Measurements from ENCODE around the gene MTF1. TPM values are rescaled to one million over a fixed set of nuclear protein-coding genes. Genes with fewer than 3 reads are reported as not detected.
"Not testable (repeated sequence)": the region's sequence is repeated elsewhere in the genome, so short reads cannot be mapped to it uniquely, and the experiment has no call there.

MTF1 gene
- 10 to 100 TPM; 26.6 to 28.1 TPM for total RNA-seq
- 10 to 100 TPM; 10.3 to 23.1 (median 14.5) TPM for polyA plus RNA-seq
- total RNA-seq = 22.6 to 51.5 (median 30.3) reads per million in 6 experiments

GRCh38 chr1:37859507-37860345 is at the start of gene MTF1:
Gene MTF1, minus strand, starts transcription at chr1:37859592. Its CDS starts 1,934 bp downstream, at chr1:37857658.
- Mint-ChIP-seq H3K27me3 (no peaks in the 10 kb centered on the region), H3K36me3 (peaks cover 4 to 47% (median 8%) of the 10 kb centered on the region in 3 donors), H3K27ac (peak within 1 kb of the TSS; percentile 68 to 97 (median 96)), H3K9me3 (no peaks in the 10 kb centered on the region), H3K4me1 (peaks cover 14 to 37% (median 35%) of the 10 kb centered on the region in 4 donors), H3K4me3 (peak within 1 kb of the TSS; percentile 90 to 99 (median 97))
- ATAC-seq (peak; percentile 98), DNase-seq (peak; percentile 90 to 99 (median 97))
- POLR2A ChIA-PET = interaction anchor here (0.5 to 3.4 kb wide), 14 partner anchors 9 to 1625 kb away, joined by 3 to 27 read pairs (median 4); partner anchors contain the start of genes C1orf122, CDCA8, SF3A3 and UTP11

GRCh38 chr1:37908531-37908930 is 49.1 kb upstream of the MTF1 start:
- H3K4me3 Mint-ChIP-seq, DNase-seq, ATAC-seq, H3K27ac Mint-ChIP-seq, POLR2A ChIA-PET, H3K27me3 Mint-ChIP-seq: not testable (repeated sequence)
- H3K36me3 Mint-ChIP-seq = peaks cover 12 to 33% (median 20%) of the 10 kb centered on the region in 3 donors
- H3K4me1 Mint-ChIP-seq = peaks cover 0 to 12% (median 7%) of the 10 kb centered on the region in 4 donors
- H3K9me3 Mint-ChIP-seq = peaks cover 0 to 20% (median 3%) of the 10 kb centered on the region in 9 donors

- ATAC-seq, H3K27me3 Mint-ChIP-seq, POLR2A ChIA-PET, H3K4me3 Mint-ChIP-seq, DNase-seq: not testable (repeated sequence)
- Mint-ChIP-seq H3K36me3 (peaks cover 12 to 33% (median 20%) of the 10 kb centered on the region in 3 donors), H3K4me1 (peaks cover 0 to 12% (median 7%) of the 10 kb centered on the region in 4 donors), H3K27ac (peak overlapping the region in 1 of 10 donors; percentile 6), H3K9me3 (peaks cover 0 to 20% (median 3%) of the 10 kb centered on the region in 9 donors)
These were observed 48.2 kb upstream of the MTF1 start for GRCh38 chr1:37907416-37908125.

- Mint-ChIP-seq H3K36me3 (peaks cover 12 to 33% (median 23%) of the 10 kb centered on the region in 3 donors), H3K4me1 (peaks cover 9 to 15% (median 13%) of the 10 kb centered on the region in 4 donors), H3K9me3 (peaks cover 0 to 20% (median 3%) of the 10 kb centered on the region in 9 donors)
- H3K27me3 Mint-ChIP-seq, POLR2A ChIA-PET, DNase-seq, H3K27ac Mint-ChIP-seq, ATAC-seq, H3K4me3 Mint-ChIP-seq: not testable (repeated sequence)
These were observed 47.2 kb upstream of the MTF1 start for GRCh38 chr1:37906591-37906990.

DNA sequence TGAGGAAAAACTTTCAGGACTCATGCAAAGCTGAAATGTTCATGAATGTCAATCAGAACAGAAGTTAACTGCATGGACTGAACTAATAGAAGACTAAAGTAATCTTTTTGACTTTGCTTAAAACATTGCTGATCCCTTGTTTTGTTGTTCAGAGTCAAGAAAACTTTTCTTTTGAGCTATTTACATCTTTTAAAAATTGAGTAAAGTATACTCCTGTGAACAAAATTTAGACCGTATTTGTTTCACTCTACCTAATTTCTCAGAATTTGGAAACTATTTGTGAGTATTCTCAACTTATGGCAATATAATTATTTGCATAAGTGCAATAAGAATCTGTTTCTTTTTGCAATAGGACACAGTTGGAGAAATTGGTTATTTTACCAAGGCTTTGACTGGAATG is 46.3 kb upstream of the MTF1 start:
- H3K9me3 Mint-ChIP-seq = peaks cover 0 to 20% (median 3%) of the 10 kb centered on the region in 9 donors
- no peak overlapping the region for H3K27ac Mint-ChIP-seq
- ATAC-seq (no peak), DNase-seq (no peak)
- no peak overlapping the region for H3K4me3 Mint-ChIP-seq
- POLR2A ChIA-PET = interaction anchor here (0.6 kb wide), 1 partner anchor 64 kb away, joined by 4 read pairs; no protein-coding TSS in a partner anchor
- peaks cover 15 to 22% (median 19%) of the 10 kb centered on the region in 4 donors for H3K4me1 Mint-ChIP-seq
- H3K27me3 Mint-ChIP-seq = no peaks in the 10 kb centered on the region
- H3K36me3 Mint-ChIP-seq = peaks cover 12 to 36% (median 29%) of the 10 kb centered on the region in 3 donors

- H3K27ac Mint-ChIP-seq, DNase-seq, H3K4me3 Mint-ChIP-seq, ATAC-seq, POLR2A ChIA-PET, H3K27me3 Mint-ChIP-seq: not testable (repeated sequence)
- H3K4me1 Mint-ChIP-seq = peaks cover 11 to 21% (median 16%) of the 10 kb centered on the region in 4 donors
- H3K9me3 Mint-ChIP-seq = peaks cover 0 to 18% (median 3%) of the 10 kb centered on the region in 9 donors
- peaks cover 12 to 30% (median 19%) of the 10 kb centered on the region in 3 donors for H3K36me3 Mint-ChIP-seq
These were observed 44.5 kb upstream of the MTF1 start for GRCh38 chr1:37903921-37904320.

GRCh38 chr1:37902983-37903382 is 43.6 kb upstream of the MTF1 start:
- Mint-ChIP-seq H3K9me3 (peaks cover 0 to 13% (median 2%) of the 10 kb centered on the region in 9 donors), H3K4me3 (no peak overlapping the region), H3K36me3 (peaks cover 9 to 22% (median 16%) of the 10 kb centered on the region in 3 donors), H3K4me1 (peaks cover 8 to 17% (median 14%) of the 10 kb centered on the region in 4 donors), H3K27ac (peak overlapping the region in 2 of 10 donors; percentile 27 to 52), H3K27me3 (no peaks in the 10 kb centered on the region)
- no peak for DNase-seq
- POLR2A ChIA-PET = no interaction called here
- ATAC-seq = no peak

GRCh38 chr1:37901893-37902225 is 42.5 kb upstream of the MTF1 start:
- ATAC-seq = no peak
- Mint-ChIP-seq H3K36me3 (peaks cover 2 to 12% (median 12%) of the 10 kb centered on the region in 3 donors), H3K4me3 (peak overlapping the region in 1 of 10 donors; percentile 24), H3K9me3 (peaks cover 0 to 3% (median 0%) of the 10 kb centered on the region in 9 donors), H3K27me3 (no peaks in the 10 kb centered on the region), H3K4me1 (peaks cover 6 to 17% (median 14%) of the 10 kb centered on the region in 4 donors), H3K27ac (peak overlapping the region in 6 of 10 donors; percentile 43 to 83 (median 62))
- no peak for DNase-seq
- POLR2A ChIA-PET = interaction anchor here (0.7 kb wide), 1 partner anchor 129 kb away, joined by 3 read pairs; no protein-coding TSS in a partner anchor

DNA sequence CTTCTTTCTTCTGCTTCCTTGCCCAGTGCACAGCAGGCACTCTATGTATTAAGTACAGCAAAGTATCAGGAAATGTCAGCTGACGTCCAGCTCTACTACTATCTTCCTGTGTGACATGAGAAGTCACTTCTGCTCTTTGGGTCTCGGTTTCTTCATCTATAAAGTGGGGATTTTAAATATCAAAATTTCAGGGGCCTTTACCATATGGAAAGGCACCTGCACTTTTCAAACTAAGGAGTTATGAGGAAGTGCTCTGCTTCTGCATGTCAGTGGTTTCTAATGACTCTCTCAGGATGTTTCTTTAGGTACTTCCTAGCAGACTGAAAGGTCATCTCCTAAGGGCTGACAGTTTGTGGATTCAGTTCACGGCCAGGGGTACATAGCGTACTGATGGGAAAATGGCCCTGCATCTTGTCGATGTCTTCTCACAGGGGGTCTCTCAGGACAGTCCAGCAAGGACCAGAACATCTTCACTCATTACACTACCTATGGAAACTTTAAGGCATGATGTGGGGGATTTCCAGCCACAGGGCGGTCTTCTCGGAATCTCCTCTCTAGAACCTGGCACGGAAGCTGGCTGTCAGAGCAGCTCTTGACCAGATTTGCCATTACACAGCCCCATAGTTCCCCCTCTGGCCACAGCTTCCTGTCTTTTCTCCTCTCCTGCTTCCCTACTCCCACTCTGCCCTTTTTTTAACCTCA is 42.0 kb upstream of the MTF1 start:
- Mint-ChIP-seq H3K27ac (peak overlapping the region in 7 of 10 donors; percentile 43 to 83 (median 63)), H3K4me3 (peak overlapping the region in 1 of 10 donors; percentile 24), H3K36me3 (peaks cover 0 to 12% (median 7%) of the 10 kb centered on the region in 3 donors), H3K9me3 (peaks cover 0 to 1% (median 0%) of the 10 kb centered on the region in 9 donors), H3K4me1 (peaks cover 6 to 17% (median 14%) of the 10 kb centered on the region in 4 donors), H3K27me3 (no peaks in the 10 kb centered on the region)
- ATAC-seq (no peak), DNase-seq (peak in 1 of 10 donors; percentile 4)
- POLR2A ChIA-PET = interaction anchor here (0.7 kb wide), 1 partner anchor 129 kb away, joined by 3 read pairs; no protein-coding TSS in a partner anchor

- POLR2A ChIA-PET, DNase-seq, H3K27me3 Mint-ChIP-seq, ATAC-seq, H3K27ac Mint-ChIP-seq, H3K4me3 Mint-ChIP-seq, H3K9me3 Mint-ChIP-seq: not testable (repeated sequence)
- H3K36me3 Mint-ChIP-seq = peaks cover 0 to 12% (median 7%) of the 10 kb centered on the region in 3 donors
- peaks cover 9 to 25% (median 14%) of the 10 kb centered on the region in 4 donors for H3K4me1 Mint-ChIP-seq
These were observed 38.2 kb upstream of the MTF1 start for GRCh38 chr1:37897563-37897962.

DNA sequence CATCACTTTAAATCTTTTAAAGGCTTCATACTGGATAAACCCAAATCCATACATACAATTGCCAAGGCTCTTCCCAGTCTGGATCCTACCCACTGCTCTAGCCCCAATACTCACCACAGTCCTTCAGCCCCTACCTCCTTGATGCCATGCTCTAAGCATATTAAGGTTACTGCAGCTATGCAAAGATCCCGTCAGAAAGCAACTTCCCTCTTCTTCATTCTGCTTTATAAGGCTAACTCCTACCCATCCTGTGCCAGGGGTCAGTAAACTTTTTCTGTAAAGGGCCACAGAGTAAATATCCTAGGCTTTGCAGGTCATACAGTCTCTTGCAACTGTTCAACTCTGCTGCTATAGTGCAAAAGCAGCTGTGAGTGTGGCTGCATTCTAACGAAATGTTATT is 34.3 kb upstream of the MTF1 start:
- Mint-ChIP-seq H3K36me3 (peaks cover 0 to 27% (median 8%) of the 10 kb centered on the region in 3 donors), H3K4me1 (peaks cover 3 to 16% (median 6%) of the 10 kb centered on the region in 4 donors), H3K27ac (peak overlapping the region in 5 of 10 donors; percentile 18 to 58 (median 36)), H3K4me3 (no peak overlapping the region), H3K9me3 (peaks cover 0 to 4% (median 0%) of the 10 kb centered on the region in 9 donors), H3K27me3 (no peaks in the 10 kb centered on the region)
- no peak for ATAC-seq
- POLR2A ChIA-PET = interaction anchor here (0.6 to 1.2 kb wide), 2 partner anchors 37 to 46 kb away, joined by 3 read pairs; no protein-coding TSS in a partner anchor
- no peak for DNase-seq

All from naive thymus-derived CD8-positive, alpha-beta T cell (primary cell).